Hepatic stellate cell (primary cell): ENCODE data around the gene CYP24A1.

Source experiments
- DNase-seq: peaks from one replicate; pipeline ENCODE4 v3.0.0; 2011; ENCODE audit warnings: low spot score

Gene CYP24A1

DNA sequence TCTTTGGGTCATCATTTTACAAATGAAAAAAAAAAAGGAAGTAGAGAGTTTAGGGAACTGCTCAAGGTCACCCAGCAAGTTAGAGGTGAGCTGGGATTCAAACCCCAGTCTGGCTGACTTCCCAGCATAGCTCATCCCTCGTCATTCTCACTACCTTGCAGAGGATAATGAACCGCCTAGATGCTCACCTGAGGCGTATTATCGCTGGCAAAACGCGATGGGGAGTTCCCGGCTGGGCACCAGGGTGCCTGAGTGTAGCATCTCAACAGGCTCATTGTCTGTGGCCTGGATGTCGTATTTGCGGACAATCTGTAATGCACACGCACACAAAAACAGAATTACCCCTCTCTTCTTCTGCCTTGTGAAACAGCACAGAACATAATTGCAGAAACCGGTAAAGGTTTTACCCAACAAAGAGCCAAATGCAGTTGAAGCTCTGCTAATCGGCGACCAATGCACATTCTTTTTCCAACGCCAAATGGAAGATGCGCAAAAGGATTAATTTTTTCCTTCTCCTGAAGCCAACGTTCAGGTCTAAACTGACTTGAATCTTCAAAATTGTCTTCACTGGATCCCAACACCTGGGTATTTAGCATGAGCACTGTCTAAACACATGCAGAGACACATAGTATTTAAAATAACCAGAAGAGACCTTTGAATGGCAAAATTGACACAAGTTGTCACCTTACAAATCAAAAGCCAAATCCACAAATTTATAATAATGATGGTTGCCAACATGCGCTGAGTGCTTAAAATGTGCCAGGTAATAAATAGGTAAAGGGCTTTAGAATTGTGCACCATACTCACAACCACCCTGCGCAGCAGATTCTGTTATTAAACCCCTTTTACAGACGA, 16.6 kb downstream of the CYP24A1 start:
- DNase-seq = no peak

DNA sequence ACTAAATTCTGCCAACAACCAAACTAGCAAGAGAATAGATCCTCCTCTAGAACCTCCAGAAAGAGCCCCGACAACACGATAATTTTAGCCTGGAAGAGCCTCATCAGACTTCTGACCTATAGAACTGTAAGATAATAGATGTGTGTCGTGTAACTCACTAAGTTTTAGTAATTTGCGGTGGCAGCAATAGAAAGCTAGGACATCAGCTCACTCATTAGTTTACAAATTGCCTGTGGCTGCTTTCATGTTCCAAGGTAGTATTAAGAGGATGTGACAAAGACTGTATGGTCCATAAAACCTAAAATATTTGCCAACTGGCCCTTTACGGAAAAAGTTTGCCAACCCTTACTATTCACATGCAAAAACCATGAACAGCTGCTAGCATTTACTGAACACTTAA, 17.3 kb downstream of the CYP24A1 start:
- no peak for DNase-seq

DNA sequence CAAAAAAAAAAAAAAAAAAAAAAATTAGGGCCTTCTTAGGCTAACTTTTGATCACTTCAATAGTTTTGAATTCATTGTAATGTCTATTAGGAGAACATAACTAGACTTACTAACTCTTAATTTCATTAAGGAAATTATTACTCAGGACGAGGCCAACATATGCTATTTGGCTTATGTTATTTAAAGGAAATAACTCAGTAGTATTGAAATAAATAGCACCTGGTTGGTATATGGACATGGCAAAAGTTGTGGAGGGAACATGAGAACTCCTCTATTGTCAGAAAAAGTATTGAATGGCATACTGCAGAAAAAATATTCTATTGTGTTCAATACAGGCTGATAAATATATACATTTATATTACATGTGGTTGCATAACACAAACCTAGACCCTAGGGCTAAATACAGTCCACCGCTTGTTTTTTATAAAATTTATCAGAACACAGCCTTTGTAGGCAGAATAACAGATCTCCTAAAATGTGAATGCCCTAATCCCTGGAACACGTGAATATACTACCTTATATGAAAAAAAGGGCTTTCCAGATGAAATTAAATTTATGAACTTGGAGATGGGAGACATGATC, 18.0 kb downstream of the CYP24A1 start:
- no peak for DNase-seq

- DNase-seq = no peak
Measured at GRCh38 chr20:54154439-54154838, 19.3 kb downstream of the CYP24A1 start.

DNA sequence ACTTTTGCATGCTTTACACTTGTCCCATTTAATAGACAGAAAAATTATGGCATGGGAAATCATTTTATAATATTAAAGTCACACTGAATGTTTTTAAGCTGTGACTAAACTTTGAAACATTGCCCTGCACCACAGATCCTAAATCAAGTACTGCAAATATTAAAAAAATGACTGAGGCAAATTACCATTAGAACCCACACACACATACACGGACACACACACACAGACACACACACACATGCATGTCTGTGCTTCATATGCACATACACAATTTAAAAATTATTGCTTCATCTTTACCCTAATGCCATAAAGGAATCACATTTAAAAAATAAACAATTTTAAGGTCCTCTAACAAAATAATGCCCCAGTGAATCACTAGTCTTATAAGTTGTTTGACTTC, 19.9 kb downstream of the CYP24A1 start:
- DNase-seq = no peak

DNA sequence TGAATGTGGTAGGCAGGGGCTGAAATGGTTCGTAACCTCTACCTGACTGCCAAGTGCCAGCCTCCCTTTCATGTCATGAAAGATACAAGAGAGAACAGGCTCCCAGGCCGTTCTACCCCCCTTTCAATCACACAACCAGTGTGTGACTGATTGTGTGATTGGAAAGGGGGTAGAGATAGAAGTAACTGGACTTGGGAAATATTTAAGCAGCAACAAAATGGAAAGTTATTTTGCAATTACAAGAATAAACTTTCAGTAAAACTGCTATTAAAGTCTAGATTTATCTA, 20.8 kb downstream of the CYP24A1 start:
- DNase-seq = no peak

DNA sequence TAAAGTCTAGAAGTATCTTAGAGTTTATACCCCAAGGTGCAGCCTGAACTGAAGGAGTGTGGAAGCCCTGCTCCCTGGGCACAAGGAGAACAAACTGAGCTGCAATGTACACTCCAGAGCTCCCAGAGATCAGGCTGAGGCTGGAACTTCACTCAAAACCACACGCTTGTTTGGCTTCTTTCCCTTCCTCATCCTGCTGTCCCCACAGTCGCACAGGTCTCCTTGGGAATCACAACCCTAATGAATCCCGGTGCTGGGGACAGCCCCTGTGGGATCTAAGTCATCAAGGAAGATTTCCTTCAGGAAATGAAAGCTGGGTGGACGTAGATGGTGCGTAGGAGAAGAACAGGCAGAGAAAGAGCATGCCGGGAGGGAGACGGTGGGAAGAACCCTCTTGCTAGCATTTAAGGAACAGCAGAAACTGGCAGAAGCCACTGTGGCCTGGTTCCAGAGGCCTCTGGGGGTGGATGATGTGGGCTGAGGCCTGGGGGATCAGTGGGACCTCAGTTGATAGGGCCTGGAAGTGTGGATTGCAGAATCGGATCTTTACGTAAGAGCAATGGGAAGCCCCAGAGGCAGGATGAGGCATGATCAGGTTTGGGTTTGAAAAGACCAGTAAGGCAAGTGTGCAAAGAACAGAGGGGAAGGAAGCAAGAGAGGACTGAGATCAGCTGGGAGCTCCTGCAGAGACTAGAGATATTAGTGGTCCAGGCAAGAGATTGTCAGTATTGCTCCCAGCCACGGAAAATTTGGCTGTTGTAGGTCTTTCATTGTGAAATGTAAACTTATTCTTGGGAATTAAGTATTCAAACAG, 21.4 kb downstream of the CYP24A1 start:
- DNase-seq = no peak

GRCh38 chr20:54151511-54152226, 22.1 kb downstream of the CYP24A1 start:
- DNase-seq = no peak

DNA sequence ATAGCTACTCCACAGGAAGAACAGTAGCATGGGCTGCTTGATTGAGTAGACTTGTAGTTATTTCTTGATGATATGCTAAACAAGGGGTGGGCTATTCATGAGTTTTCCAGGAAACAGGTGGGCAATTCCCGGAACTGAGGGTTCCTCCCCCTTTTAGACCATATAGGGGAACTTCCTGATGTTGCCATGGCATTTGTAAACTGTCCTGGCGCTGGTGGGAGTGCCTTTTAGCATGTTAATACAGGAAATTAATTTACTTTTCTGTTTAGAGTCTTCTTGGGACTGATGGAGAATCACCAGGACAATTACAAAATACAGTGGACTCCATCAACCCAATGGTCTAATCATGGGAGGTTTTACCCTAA, 22.7 kb downstream of the CYP24A1 start:
- no peak for DNase-seq

DNA sequence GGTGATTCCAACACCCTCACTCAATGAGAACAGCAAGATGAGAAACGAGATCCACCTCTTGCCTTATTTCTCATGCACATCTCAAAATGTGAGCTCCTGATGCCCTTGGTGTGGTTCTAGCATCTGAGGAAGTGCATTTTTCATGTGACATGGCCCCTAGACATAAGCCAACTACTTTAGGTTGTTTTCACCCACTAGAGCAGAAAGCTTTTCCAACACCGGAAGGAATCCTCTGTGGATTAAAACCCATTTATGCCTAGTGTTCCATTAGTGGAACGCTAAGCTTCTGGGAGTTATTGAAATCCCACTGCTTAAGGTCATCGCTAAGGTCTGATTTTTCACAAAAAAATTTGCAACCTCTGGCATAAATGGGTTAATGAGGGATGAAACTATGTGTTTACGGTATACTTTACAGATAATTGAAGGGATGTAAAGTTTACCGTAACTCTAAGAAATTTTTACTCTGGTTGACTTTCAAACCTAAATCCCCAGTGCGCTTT, 24.0 kb downstream of the CYP24A1 start:
- no peak for DNase-seq

DNA sequence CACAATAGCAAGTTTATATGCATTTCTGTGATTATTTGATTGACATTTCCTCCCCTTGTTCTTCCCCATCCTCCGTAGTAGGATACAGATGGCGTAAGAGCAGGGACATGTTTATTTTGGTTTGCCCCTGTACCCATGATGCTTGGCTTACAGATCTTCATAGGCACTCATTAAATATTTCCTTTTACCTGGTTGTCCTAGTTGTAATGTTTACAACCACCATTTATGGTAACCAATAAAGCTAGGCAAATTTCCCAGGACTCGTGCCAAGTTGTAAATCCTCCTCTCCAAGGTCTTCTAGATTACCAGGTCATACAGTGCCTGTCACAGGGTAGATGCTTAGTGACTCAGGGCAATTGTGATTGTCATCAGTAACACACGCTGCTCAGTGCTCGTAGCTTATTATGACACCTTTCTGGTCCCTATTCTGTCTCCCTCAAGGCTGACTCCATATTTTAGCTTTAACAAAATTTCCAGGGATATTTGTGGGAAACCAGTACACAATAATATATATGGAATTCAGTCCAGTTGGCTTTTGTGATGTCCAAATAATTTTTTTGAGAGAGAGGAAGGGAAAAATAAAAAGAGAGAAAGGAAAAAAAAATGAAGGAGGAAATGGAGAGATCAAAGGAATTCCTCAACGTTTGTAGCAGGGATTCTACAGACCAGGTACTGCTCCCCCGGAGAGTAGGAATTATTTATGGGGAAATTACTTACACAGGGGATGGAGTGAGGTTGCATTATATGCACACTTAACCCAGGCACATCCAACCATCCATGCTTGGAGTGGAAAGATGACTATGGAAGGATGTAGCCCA, 24.6 kb downstream of the CYP24A1 start:
- DNase-seq = no peak

- DNase-seq = no peak
Measured at GRCh38 chr20:54146672-54147071, 27.1 kb downstream of the CYP24A1 start.

DNA sequence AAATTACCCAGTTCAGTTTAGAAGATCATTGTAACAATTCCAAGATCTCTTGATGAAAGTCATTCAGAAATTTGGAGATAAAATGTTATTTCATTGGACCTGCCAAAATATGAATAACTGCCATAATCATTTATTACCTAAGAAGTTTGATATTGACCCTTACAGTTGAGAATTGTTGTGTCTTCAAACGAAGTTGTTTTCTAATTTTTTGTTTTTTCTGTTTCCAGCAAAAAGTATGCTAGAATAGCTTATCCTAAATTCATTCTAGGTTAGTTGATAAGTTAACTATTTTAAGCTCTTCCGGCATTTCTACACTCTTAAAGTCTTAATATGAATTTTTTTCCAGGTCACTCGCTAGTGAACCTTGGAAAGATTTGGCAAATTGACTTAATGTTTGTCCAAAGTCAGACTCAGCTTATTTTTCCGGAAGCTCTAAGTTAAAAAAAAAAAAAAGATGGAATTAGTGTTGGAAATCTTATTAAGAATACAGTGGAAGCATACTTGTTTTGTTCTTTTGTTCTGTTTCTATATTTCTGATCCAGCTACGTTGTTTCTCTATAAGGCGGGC, 28.9 kb downstream of the CYP24A1 start:
- no peak for DNase-seq

DNA sequence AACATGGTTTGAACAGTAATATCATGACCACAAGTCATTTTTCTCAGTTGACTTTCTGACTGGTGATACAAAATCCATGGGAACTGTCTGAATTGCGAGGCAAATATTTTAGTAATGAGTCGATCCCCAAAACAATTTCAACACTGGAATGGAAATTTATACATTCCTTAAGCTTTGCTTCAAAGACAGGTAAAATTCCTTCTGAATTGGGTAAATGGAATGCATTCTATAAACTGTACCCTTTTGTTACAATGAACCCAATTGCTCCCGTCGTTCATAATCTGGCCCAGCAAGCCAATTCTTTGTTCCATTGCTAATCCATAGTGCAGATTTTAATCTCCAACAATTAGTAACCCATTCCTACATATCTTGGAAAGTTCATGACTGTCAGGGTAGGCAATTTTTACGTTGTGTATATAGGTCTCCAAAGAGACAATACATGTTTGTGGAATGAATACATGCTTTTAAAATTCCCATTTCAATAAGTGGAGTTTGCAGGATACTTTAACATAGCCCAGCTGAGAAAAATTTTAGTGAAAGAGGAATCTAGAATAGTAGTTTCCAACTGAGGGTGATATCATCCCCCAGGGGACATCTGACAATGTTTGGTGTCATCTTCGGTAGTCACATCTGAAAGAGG, 32.7 kb downstream of the CYP24A1 start:
- DNase-seq = no peak

- DNase-seq = no peak
Measured at GRCh38 chr20:54140486-54140885, 33.3 kb downstream of the CYP24A1 start.

DNA sequence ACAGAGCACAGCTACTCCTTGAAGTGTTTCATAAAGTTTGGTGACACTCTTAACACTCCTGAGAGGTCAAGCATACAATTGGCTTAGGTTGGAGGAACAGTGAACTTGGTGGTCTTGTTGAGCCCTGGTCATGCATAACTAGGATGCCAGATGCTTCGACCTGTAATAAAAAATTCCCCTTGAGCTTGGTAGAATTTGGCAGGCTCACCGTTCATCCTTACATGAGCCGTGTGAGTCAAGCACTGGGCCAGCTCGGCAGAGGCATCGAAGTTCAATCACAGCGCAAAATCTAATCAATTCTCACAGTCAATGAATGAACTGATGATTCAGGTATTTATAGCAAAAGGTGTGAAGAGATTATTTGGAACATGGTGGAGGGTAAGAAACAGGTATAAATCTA, 33.7 kb downstream of the CYP24A1 start:
- DNase-seq = no peak

GRCh38 chr20:54139188-54139587, 34.6 kb downstream of the CYP24A1 start:
- no peak for DNase-seq

GRCh38 chr20:54138427-54138826, 35.4 kb downstream of the CYP24A1 start:
- no peak for DNase-seq

- DNase-seq = no peak
Measured at GRCh38 chr20:54137115-54137514, 36.7 kb downstream of the CYP24A1 start.

- no peak for DNase-seq
Measured at GRCh38 chr20:54134445-54135220, 39.2 kb downstream of the CYP24A1 start.
